HepG2 (cell line): Measurements from ENCODE around the gene SLC25A22. TPM values are rescaled to one million over a fixed set of nuclear protein-coding genes. Genes with fewer than 3 reads are reported as not detected.
A peak's percentile ranks its signal among the peaks of the same experiment; 100 is the strongest.

Experiments
- CREB1 ChIP-seq, 2 experiments: fragments of 450-650 bp in 1 of 2; IDR thresholded peaks; 2 replicates each; pipeline ENCODE4 v1.6.1; 2016 to 2017; ENCODE audit warnings: control low read depth in 1 of 2, mild to moderate bottlenecking in 1 of 2, missing compliant biosample characterization in 1 of 2, missing genetic modification characterization in 1 of 2
- EZH2 ChIP-seq: conservative IDR thresholded peaks from 2 replicates; pipeline ENCODE4 v1.6.1; 2012; ENCODE audit warnings: mild to moderate bottlenecking, low read depth, low read length, moderate library complexity
- GABPB1 ChIP-seq: IDR thresholded peaks from 2 replicates; pipeline ENCODE4 v1.6.1; 2016; ENCODE audit warnings: mild to moderate bottlenecking, missing genetic modification reagents, moderate library complexity, missing compliant biosample characterization
- HMGXB3 ChIP-seq: sonication (generic); formaldehyde crosslinking; IDR thresholded peaks from 2 replicates; pipeline ENCODE4 v1.4.0; 2020; ENCODE audit warnings: missing genetic modification reagents, borderline replicate concordance
- HNRNPL ChIP-seq: fragments of 200-400 bp; formaldehyde crosslinking; IDR thresholded peaks from 2 replicates; pipeline ENCODE4 v1.6.1; 2017; ENCODE audit warnings: mild to moderate bottlenecking, low read depth, low read length
- ISL2 ChIP-seq: sonication (generic); formaldehyde crosslinking; IDR thresholded peaks from 2 replicates; pipeline ENCODE4 v1.5.0; 2020; ENCODE audit warnings: missing genetic modification reagents
- MAFK ChIP-seq, 2 experiments: IDR thresholded peaks in 1 of 2; conservative IDR thresholded peaks in 1 of 2; 2 replicates each; pipeline ENCODE4 v1.6.1; 2011; ENCODE audit warnings: improper control_type of control experiment in 2 of 2, low read length in 2 of 2
- MEF2D ChIP-seq: sonication (generic); formaldehyde crosslinking; IDR thresholded peaks from 2 replicates; pipeline ENCODE4 v1.5.1; 2020; ENCODE audit warnings: mild to moderate bottlenecking, missing genetic modification reagents
- MNT ChIP-seq: fragments of 450-650 bp; IDR thresholded peaks from 2 replicates; pipeline ENCODE4 v1.6.1; 2016
- NCOA5 ChIP-seq: sonication (generic); formaldehyde crosslinking; IDR thresholded peaks from 2 replicates; pipeline ENCODE4 v1.4.0; 2020; ENCODE audit warnings: missing genetic modification reagents
- PBX2 ChIP-seq: IDR thresholded peaks from 2 replicates; pipeline ENCODE4 v1.6.1; 2016; ENCODE audit warnings: control low read depth
- SKI ChIP-seq: fragments of 450-650 bp; IDR thresholded peaks from one replicate; pipeline ENCODE4 v1.6.1; 2018; ENCODE audit warnings: mild to moderate bottlenecking; ENCODE audit not compliant: partially characterized antibody
- SMAD3 ChIP-seq: sonication (generic); formaldehyde crosslinking; IDR thresholded peaks from 2 replicates; pipeline ENCODE4 v1.4.0; 2020; ENCODE audit warnings: missing genetic modification reagents
- SNAI1 ChIP-seq: sonication (generic); formaldehyde crosslinking; IDR thresholded peaks from 2 replicates; pipeline ENCODE4 v1.5.0; 2020; ENCODE audit warnings: mild to moderate bottlenecking, missing genetic modification reagents, borderline replicate concordance
- ZBED4 ChIP-seq: sonication (generic); formaldehyde crosslinking; IDR thresholded peaks from 2 replicates; pipeline ENCODE4 v1.4.0; 2020; ENCODE audit warnings: missing genetic modification reagents, borderline replicate concordance
- ZNF430 ChIP-seq: sonication (generic); formaldehyde crosslinking; IDR thresholded peaks from 2 replicates; pipeline ENCODE4 v1.9.0; 2021; ENCODE audit warnings: mild to moderate bottlenecking, missing genetic modification reagents
- ZNF720 ChIP-seq: sonication (generic); formaldehyde crosslinking; IDR thresholded peaks from 2 replicates; pipeline ENCODE4 v1.4.0; 2020; ENCODE audit warnings: missing genetic modification reagents
- ZNF746 ChIP-seq: sonication (generic); formaldehyde crosslinking; IDR thresholded peaks from 2 replicates; pipeline ENCODE4 v1.8.0; 2022; ENCODE audit warnings: mild to moderate bottlenecking, missing genetic modification reagents
- polyA plus RNA-seq, 8 experiments: library from polyadenylated mRNA; depleted of rRNA in 3 of 8; stranded (reverse) in 7 of 8; unstranded in 1 of 8; fragments of >200 nt; fragmentation: Illumina TruSeq in 4 of 8; extraction: Trizol in 4 of 8; gene quantifications; 2 replicates each; pipeline versions ENCODE4 v1.2.1 to v1.2.3, GENCODE V29; 2011 to 2016; ENCODE audit warnings: low read depth in 4 of 8, missing spikeins in 1 of 8, mixed read lengths in 1 of 8; ENCODE audit not compliant: insufficient read depth in 1 of 8
- total RNA-seq, 5 experiments: library from RNA; depleted of rRNA; stranded (reverse); fragments of >200 nt; fragmentation: Illumina TruSeq; extraction: Trizol; gene quantifications; 2 replicates each; pipeline ENCODE4 v1.2.3, GENCODE V29; 2016; ENCODE audit warnings: low read depth in 1 of 5

SLC25A22 gene
- total and polyA plus RNA-seq, 2 of the 13 experiments (the other 11 are each of a cell fraction or from before 2014, with no cell fraction given): 12.4 to 19.2 TPM

GRCh38 chr11:830295-831117 is 32.4 kb upstream of the SLC25A22 start (continued):
- TF ChIP-seq MNT: no peak
- TF ChIP-seq CREB1 (IDR thresholded peaks at IDR 0.05): no peak
- no peak for TF ChIP-seq CREB1 (CRISPR knock-in tag; IDR thresholded peaks at IDR 0.05)
- TF ChIP-seq SMAD3: no peak
- TF ChIP-seq MEF2D: 0 out of 2 replicates have a peak, but pooled peaks have one; percentile 28
- no peak for TF ChIP-seq HMGXB3 (CRISPR knock-in tag)
- no peak for TF ChIP-seq ZNF720
- 0 out of 2 replicates have a peak, but pooled peaks have one; percentile 51 for TF ChIP-seq ZNF430 (CRISPR knock-in tag)
- TF ChIP-seq ISL2 (CRISPR knock-in tag): peak; percentile 18; the same call in 1 of the 2 replicates
- TF ChIP-seq PBX2 (CRISPR knock-in tag): no peak
- TF ChIP-seq ZNF746 (CRISPR knock-in tag): no peak; the same call in 1 of the 2 replicates
- TF ChIP-seq EZH2: no peak
- TF ChIP-seq HNRNPL: no peak
- peak; percentile 37; the same call in 1 of the 2 replicates for TF ChIP-seq GABPB1
- no peak for TF ChIP-seq NCOA5 (CRISPR knock-in tag)
- TF ChIP-seq ZBED4 (CRISPR knock-in tag): no peak
- TF ChIP-seq SKI: no peak
- no peak for TF ChIP-seq SNAI1 (CRISPR knock-in tag)
- no peak for TF ChIP-seq MAFK (conservative IDR thresholded peaks at IDR 0.05 in 1 of 2, IDR thresholded peaks at IDR 0.05 in 1 of 2; ENCODE audit: low read length in 2 of 2)
